Stimulated activated CD4-positive, alpha-beta T cell treated with anti-CD3 and anti-CD28 coated beads, Interleukin-4, amount 100 ng/mL, for 24 hours (primary cell): ENCODE measurements around the gene MBIP.
"Not testable (repeated sequence)": the region's sequence is repeated elsewhere in the genome, so short reads cannot be mapped to it uniquely, and the experiment has no call there.

Experiments
- DNase-seq: peaks from one replicate; pipeline ENCODE4 v3.0.0-alpha.2; 2020

Gene MBIP

GRCh38 chr14:36320200-36320896, at the start of gene MBIP:
MBIP (minus strand) TSS chr14:36320637; CDS start chr14:36320588, 49 bp downstream.
- DNase-seq: peak; percentile 95

- no peak for DNase-seq
Measured at GRCh38 chr14:36367985-36368774, 47.7 kb upstream of the MBIP start.

GRCh38 chr14:36365766-36366165, 45.3 kb upstream of the MBIP start:
- DNase-seq: no peak

- no peak for DNase-seq
Measured at GRCh38 chr14:36363704-36364103, 43.3 kb upstream of the MBIP start.

- no peak for DNase-seq
Measured at GRCh38 chr14:36362648-36363047, 42.2 kb upstream of the MBIP start.

GRCh38 chr14:36361210-36361853, 40.9 kb upstream of the MBIP start:
- DNase-seq: no peak

GRCh38 chr14:36356862-36357261, 36.4 kb upstream of the MBIP start:
- DNase-seq: no peak

- DNase-seq: no peak
Measured at GRCh38 chr14:36346052-36346451, 25.6 kb upstream of the MBIP start.

GRCh38 chr14:36344211-36344610, 23.8 kb upstream of the MBIP start:
- no peak for DNase-seq

GRCh38 chr14:36341811-36342210, 21.4 kb upstream of the MBIP start:
- not testable (repeated sequence) for DNase-seq

GRCh38 chr14:36340276-36340890, 19.9 kb upstream of the MBIP start:
- DNase-seq: no peak

GRCh38 chr14:36339816-36340215, 19.4 kb upstream of the MBIP start:
- no peak for DNase-seq

GRCh38 chr14:36333119-36333518, 12.7 kb upstream of the MBIP start:
- DNase-seq: no peak

GRCh38 chr14:36327573-36327972, 7.1 kb upstream of the MBIP start:
- not testable (repeated sequence) for DNase-seq

- DNase-seq: no peak
Measured at GRCh38 chr14:36325853-36326252, 5.4 kb upstream of the MBIP start.

GRCh38 chr14:36324897-36325296, 4.5 kb upstream of the MBIP start:
- DNase-seq: no peak

GRCh38 chr14:36320897-36321381, 502 bp upstream of the MBIP start:
- DNase-seq: no peak

- no peak for DNase-seq
Measured at GRCh38 chr14:36319899-36320199, 588 bp downstream of the MBIP start.

GRCh38 chr14:36317650-36318049, 2.8 kb downstream of the MBIP start:
- DNase-seq: no peak

GRCh38 chr14:36316131-36316530, 4.3 kb downstream of the MBIP start:
- no peak for DNase-seq

- peak; percentile 62 for DNase-seq
Measured at GRCh38 chr14:36315159-36315853, 5.1 kb downstream of the MBIP start.

GRCh38 chr14:36313898-36314297, 6.5 kb downstream of the MBIP start:
- no peak for DNase-seq

GRCh38 chr14:36313206-36313605, 7.2 kb downstream of the MBIP start:
- no peak for DNase-seq
